ENCODE data around the gene GLYR1. TPM values are rescaled to one million over a fixed set of nuclear protein-coding genes. Genes with fewer than 3 reads are reported as not detected.

Gene GLYR1
- total RNA-seq, 4 donors from 2014 or later = 81.8 to 111 (median 98.8) TPM

DNA sequence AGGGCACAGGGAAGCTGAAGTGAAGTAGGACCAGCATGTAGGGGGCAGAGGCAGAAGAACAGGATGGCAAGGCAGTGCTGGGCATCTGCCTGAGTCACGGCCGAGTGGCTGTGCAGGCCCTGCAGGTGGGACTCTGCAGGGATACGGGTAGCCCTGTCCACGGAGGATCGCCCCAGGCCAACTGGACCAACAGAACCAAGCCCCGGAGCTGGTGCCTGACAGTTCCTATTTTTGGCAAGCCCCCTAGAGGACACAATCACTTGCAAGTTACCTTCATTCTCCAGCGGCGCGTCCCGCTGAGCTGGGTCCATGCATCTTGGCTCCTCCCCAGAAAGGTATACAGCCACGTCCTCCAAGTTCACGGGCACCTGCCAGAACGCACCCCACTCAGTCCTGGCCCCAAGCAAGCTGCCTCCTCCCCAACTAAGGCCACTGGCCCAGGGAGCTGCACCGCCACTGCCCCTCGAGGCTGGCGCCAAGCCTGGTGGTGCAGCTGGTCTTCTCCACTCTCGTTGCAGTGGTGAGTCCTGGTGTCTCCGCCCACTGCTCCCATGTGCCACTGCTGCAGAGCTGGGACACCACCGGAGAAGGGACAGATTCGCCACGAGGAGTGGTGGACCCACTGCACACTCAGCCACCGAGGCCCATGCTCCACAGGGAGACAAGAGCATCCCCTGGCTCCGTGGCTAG lies 86.7 kb downstream of the GLYR1 start:
- TF ChIP-seq POLR2A (IDR thresholded peaks at IDR 0.05; ENCODE audit: low read depth) (no peak), POLR2AphosphoS5 (IDR thresholded peaks at IDR 0.05) (no peak), EP300 (IDR thresholded peaks at IDR 0.05) (no peak)
- TF ChIP-seq, protein P1, sequence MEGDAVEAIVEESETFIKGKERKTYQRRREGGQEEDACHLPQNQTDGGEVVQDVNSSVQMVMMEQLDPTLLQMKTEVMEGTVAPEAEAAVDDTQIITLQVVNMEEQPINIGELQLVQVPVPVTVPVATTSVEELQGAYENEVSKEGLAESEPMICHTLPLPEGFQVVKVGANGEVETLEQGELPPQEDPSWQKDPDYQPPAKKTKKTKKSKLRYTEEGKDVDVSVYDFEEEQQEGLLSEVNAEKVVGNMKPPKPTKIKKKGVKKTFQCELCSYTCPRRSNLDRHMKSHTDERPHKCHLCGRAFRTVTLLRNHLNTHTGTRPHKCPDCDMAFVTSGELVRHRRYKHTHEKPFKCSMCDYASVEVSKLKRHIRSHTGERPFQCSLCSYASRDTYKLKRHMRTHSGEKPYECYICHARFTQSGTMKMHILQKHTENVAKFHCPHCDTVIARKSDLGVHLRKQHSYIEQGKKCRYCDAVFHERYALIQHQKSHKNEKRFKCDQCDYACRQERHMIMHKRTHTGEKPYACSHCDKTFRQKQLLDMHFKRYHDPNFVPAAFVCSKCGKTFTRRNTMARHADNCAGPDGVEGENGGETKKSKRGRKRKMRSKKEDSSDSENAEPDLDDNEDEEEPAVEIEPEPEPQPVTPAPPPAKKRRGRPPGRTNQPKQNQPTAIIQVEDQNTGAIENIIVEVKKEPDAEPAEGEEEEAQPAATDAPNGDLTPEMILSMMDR (IDR thresholded peaks at IDR 0.05) = no peak
- Histone ChIP-seq H3K27ac (replicated peaks in 1 of 4) (no peak overlapping the region), H3K9me3 (no peaks in the 10 kb centered on the region), H3K4me3 (no peak overlapping the region), H3K36me3 (peaks cover 58 to 99% (median 98%) of the 10 kb centered on the region in 4 donors), H3K27me3 (no peaks in the 10 kb centered on the region), H3K4me1 (peaks cover 5 to 30% (median 12%) of the 10 kb centered on the region in 4 donors)
- DNase-seq (ENCODE audit: extremely low spot score) = no peak
- intact Hi-C loops (cut with DNase I) = no loop called here
- 87% methylated on average over 9 of the region's 23 CpGs for WGBS

DNA sequence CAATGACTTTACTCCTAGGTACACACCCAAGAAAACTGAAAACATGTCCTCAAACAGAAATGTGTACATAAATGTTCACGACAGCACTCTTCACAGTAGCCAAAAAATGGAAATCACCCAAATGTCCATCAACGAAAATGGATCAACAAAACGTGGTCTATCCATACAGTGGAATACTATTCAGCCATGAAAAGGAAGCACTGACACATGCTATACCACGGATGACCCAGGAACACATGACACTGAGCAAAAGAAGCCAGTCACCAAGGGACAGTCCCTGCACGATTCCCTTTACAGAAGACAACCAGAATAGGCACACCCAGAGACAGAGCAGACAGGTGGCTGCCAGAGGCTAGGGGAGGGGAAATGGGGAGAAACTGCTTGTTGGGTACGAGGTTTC lies 91.4 kb downstream of the GLYR1 start:
- DNase-seq (ENCODE audit: extremely low spot score) = no peak
- intact Hi-C loops (cut with DNase I) = no loop called here
- peaks cover 64 to 100% (median 98%) of the 10 kb centered on the region in 4 donors for H3K36me3 ChIP-seq
- no peaks in the 10 kb centered on the region for H3K27me3 ChIP-seq
- no peak overlapping the region for H3K27ac ChIP-seq (replicated peaks in 1 of 4)
- 97% methylated on average over 6 of the region's 6 CpGs for WGBS
- no peaks in the 10 kb centered on the region for H3K9me3 ChIP-seq
- no peak overlapping the region for H3K4me3 ChIP-seq
- H3K4me1 ChIP-seq = no peaks in the 10 kb centered on the region
- TF ChIP-seq, protein P1 (IDR thresholded peaks at IDR 0.05) = no peak
- TF ChIP-seq POLR2A (IDR thresholded peaks at IDR 0.05; ENCODE audit: low read depth) (no peak), POLR2AphosphoS5 (IDR thresholded peaks at IDR 0.05) (no peak), EP300 (IDR thresholded peaks at IDR 0.05) (no peak)

DNA sequence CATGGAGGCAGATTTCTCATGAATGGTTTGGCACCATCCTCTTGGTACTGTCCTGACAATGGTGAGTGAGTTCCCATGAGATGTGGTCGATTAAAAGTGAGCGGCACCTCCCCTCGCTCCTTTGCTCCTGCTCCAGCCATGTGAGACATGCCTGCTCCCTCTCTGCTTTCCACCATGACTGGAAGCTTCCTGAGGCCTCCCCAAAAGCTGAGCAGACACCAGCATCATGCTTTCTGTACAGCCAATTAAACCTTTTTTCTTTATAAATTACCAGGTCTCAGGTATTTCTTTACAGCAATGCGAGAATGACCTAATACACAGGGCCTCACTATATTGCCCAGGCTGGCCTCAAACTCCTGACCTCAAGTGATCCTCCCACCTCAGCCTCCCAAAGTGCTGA lies 92.2 kb downstream of the GLYR1 start:
- 99% methylated on average over 4 of the region's 4 CpGs for WGBS

DNA sequence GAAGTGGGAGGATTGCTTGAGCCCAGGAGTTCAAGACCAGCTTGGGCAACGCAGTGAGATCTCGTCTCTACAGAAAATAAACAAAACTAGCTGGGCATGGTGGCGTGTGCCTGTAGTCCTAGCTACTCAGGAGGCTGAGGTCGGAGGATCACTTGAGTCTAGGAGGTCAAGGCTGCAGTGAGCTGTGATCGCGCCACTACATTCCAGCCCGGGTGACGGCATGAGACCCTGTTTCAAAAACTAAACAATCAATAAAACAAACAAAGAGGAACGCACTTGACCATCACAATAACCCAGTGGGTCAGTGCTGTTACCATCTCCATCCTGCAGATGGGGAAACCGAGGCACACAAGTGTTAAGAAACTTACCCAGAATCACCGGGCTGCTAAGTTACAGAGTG lies 93.9 kb downstream of the GLYR1 start:
- no peak overlapping the region for H3K27ac ChIP-seq (replicated peaks in 1 of 4)
- TF ChIP-seq EP300 (IDR thresholded peaks at IDR 0.05) = no peak
- TF ChIP-seq POLR2A (IDR thresholded peaks at IDR 0.05; ENCODE audit: low read depth) = no peak
- H3K4me3 ChIP-seq = no peak overlapping the region
- no peaks in the 10 kb centered on the region for H3K9me3 ChIP-seq
- intact Hi-C loops (cut with DNase I) = no loop called here
- 93% methylated on average over 11 of the region's 11 CpGs for WGBS
- no peaks in the 10 kb centered on the region for H3K4me1 ChIP-seq
- H3K27me3 ChIP-seq = no peaks in the 10 kb centered on the region
- peaks cover 51 to 97% (median 92%) of the 10 kb centered on the region in 4 donors for H3K36me3 ChIP-seq
- DNase-seq (ENCODE audit: extremely low spot score) = no peak

More for the DNA sequence above, 92.2 kb downstream of the GLYR1 start:
- H3K27me3 ChIP-seq = no peaks in the 10 kb centered on the region
- DNase-seq (ENCODE audit: extremely low spot score) = no peak
- no peaks in the 10 kb centered on the region for H3K9me3 ChIP-seq
- intact Hi-C loops (cut with DNase I) = no loop called here
- H3K4me1 ChIP-seq = no peaks in the 10 kb centered on the region
- TF ChIP-seq POLR2AphosphoS5 (IDR thresholded peaks at IDR 0.05) = no peak
- TF ChIP-seq EP300 (IDR thresholded peaks at IDR 0.05) = no peak
- TF ChIP-seq, protein P1 (IDR thresholded peaks at IDR 0.05) = no peak
- no peak for TF ChIP-seq POLR2A (IDR thresholded peaks at IDR 0.05; ENCODE audit: low read depth)
- H3K27ac ChIP-seq (replicated peaks in 1 of 4) = no peak overlapping the region
- no peak overlapping the region for H3K4me3 ChIP-seq
- H3K36me3 ChIP-seq = peaks cover 60 to 100% (median 97%) of the 10 kb centered on the region in 4 donors

Small RNAs within 50 kb of the gene (small RNA-seq; reads per million reads assigned to genes)
- gene RF00017 = 0 reads per million in 3 donors

Other genes with a start within 250 kb of the GLYR1 start
- gene UBALD1, start 232.4 kb downstream of the GLYR1 start, total RNA-seq = 10 to 100 TPM; 11.2 to 34.6 (median 17.9) TPM
- gene MGRN1, start 222.5 kb downstream of the GLYR1 start, total RNA-seq = 10 to 100 TPM; 40.3 to 75.6 (median 48.5) TPM
- gene NUDT16L1, start 153.7 kb downstream of the GLYR1 start, total RNA-seq = 10 to 100 TPM; 18.1 to 33.9 (median 24.6) TPM
- 10 to 100 TPM; 17.0 to 29.0 (median 24.7) TPM for gene ANKS3, start 113.0 kb downstream of the GLYR1 start, total RNA-seq
- gene DNAAF8, start 112.8 kb downstream of the GLYR1 start, total RNA-seq = 1 to 10 TPM in 2 of 4 donors, under 1 TPM in 2; 0.42 to 1.7 (median 0.94) TPM
- 10 to 100 TPM in 2 of 4 donors, 1 to 10 TPM in 2; 7.5 to 19.4 (median 13.9) TPM for gene ZNF500, start 80.1 kb downstream of the GLYR1 start, total RNA-seq
- 1 to 10 TPM in 1 of 4 donors, not detected in 3; 1.7 TPM for gene SEPTIN12, start 58.9 kb downstream of the GLYR1 start, total RNA-seq
- gene SMIM22, start 51.9 kb downstream of the GLYR1 start, total RNA-seq = not detected
- gene ROGDI, start 44.7 kb downstream of the GLYR1 start, total RNA-seq = 10 to 100 TPM; 43.2 to 97.2 (median 77.6) TPM
- 10 to 100 TPM; 21.0 to 48.2 (median 41.1) TPM for gene UBN1, start 193 bp upstream of the GLYR1 start, total RNA-seq
- 10 to 100 TPM; 36.3 to 78.4 (median 57.4) TPM for gene PPL, start 89.9 kb upstream of the GLYR1 start, total RNA-seq
- 1 to 10 TPM in 2 of 4 donors, under 1 TPM in 2; 0.83 to 1.8 (median 1.1) TPM for gene SEC14L5, start 111.0 kb upstream of the GLYR1 start, total RNA-seq
- gene NAGPA, start 186.6 kb upstream of the GLYR1 start, total RNA-seq = 10 to 100 TPM; 15.4 to 24.1 (median 21.1) TPM
- gene C16orf89, start 218.7 kb upstream of the GLYR1 start, total RNA-seq = 1 to 10 TPM; 1.5 to 2.1 (median 1.9) TPM
- 10 to 100 TPM; 10.4 to 15.9 (median 12.2) TPM for gene ALG1, start 224.6 kb upstream of the GLYR1 start, total RNA-seq

All from esophagus muscularis mucosa (tissue), 4 donors.